ENCODE measurements around the gene GHRH. TPM values are rescaled to one million over a fixed set of nuclear protein-coding genes. Genes with fewer than 3 reads are reported as not detected.
A peak's percentile ranks its signal among the peaks of the same experiment; 100 is the strongest.

GHRH gene, protein sequence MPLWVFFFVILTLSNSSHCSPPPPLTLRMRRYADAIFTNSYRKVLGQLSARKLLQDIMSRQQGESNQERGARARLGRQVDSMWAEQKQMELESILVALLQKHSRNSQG
- not detected for total RNA-seq

DNA sequence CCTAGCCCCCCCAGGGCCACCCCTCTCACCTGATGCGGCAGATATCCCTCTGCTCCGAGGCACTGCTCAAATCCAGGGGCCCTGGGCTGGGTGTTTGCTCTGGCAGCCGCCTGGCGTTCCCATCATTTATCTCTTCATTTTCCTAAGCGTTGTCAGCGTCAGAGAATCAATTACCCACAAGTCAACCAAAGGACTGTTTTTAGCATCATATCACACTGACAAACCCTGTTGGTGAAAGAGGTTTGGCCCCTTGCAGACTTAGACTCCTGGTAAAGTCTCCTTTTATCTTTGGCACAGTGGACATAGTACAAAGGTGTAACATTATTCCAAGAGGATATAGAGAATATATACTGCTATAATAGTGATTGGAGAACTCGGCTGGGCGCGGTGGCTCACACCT lies at the start of gene GHRH:
TSS of gene GHRH (minus strand) at position 101 of the 400 bp plus-strand sequence. CDS start 4,925 bp downstream, outside the sequence.
- Histone ChIP-seq H3K27me3 (no peaks in the 10 kb centered on the region), H3K4me1 (no peaks in the 10 kb centered on the region), H3K36me3 (no peaks in the 10 kb centered on the region), H3K4me3 (no peak within 1 kb of the TSS), H3K27ac (replicated peaks in 1 of 4) (no peak within 1 kb of the TSS), H3K9me3 (no peaks in the 10 kb centered on the region)
- DNase-seq (ENCODE audit: extremely low spot score) = no peak
- intact Hi-C loops (cut with DNase I) = no loop called here
- WGBS = 65% methylated on average over 9 of the region's 9 CpGs
- TF ChIP-seq POLR2AphosphoS5 (IDR thresholded peaks at IDR 0.05) (no peak), POLR2A (IDR thresholded peaks at IDR 0.05; ENCODE audit: low read depth) (no peak), EP300 (IDR thresholded peaks at IDR 0.05) (no peak)
- TF ChIP-seq, protein P1, sequence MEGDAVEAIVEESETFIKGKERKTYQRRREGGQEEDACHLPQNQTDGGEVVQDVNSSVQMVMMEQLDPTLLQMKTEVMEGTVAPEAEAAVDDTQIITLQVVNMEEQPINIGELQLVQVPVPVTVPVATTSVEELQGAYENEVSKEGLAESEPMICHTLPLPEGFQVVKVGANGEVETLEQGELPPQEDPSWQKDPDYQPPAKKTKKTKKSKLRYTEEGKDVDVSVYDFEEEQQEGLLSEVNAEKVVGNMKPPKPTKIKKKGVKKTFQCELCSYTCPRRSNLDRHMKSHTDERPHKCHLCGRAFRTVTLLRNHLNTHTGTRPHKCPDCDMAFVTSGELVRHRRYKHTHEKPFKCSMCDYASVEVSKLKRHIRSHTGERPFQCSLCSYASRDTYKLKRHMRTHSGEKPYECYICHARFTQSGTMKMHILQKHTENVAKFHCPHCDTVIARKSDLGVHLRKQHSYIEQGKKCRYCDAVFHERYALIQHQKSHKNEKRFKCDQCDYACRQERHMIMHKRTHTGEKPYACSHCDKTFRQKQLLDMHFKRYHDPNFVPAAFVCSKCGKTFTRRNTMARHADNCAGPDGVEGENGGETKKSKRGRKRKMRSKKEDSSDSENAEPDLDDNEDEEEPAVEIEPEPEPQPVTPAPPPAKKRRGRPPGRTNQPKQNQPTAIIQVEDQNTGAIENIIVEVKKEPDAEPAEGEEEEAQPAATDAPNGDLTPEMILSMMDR (IDR thresholded peaks at IDR 0.05) = no peak

DNA sequence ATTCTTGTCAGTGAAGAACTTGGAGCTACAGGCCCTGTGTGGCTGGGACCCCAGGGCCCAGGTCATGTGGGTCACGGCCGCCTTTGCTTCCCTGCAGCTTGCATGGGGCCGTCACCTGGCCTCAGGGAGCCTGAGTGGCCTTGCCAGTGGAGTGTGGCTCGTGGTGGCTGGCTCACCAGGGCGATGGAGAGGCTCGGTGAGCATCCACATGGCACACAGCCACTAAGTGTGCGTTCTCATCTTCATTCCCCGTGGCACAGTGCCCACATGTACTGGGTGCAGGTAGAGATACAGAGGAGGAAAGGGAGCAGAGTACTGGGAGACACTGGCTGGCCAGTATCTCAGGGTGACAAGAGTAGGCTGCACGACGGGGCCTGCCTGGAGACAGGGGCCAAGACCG lies 49.3 kb upstream of the GHRH start:
- no peak overlapping the region for H3K27ac ChIP-seq (replicated peaks in 1 of 4)
- H3K36me3 ChIP-seq = peaks cover 4 to 42% (median 27%) of the 10 kb centered on the region in 4 donors
- H3K9me3 ChIP-seq = no peaks in the 10 kb centered on the region
- WGBS = 76% methylated on average over 10 of the region's 11 CpGs
- no peaks in the 10 kb centered on the region for H3K27me3 ChIP-seq
- intact Hi-C loops (cut with DNase I) = no loop called here
- TF ChIP-seq POLR2AphosphoS5 (IDR thresholded peaks at IDR 0.05) = no peak
- no peak for TF ChIP-seq EP300 (IDR thresholded peaks at IDR 0.05)
- no peak for TF ChIP-seq POLR2A (IDR thresholded peaks at IDR 0.05; ENCODE audit: low read depth)
- TF ChIP-seq, protein P1 (IDR thresholded peaks at IDR 0.05) = no peak
- DNase-seq (ENCODE audit: extremely low spot score) = no peak
- H3K4me1 ChIP-seq = peaks cover 33 to 82% (median 61%) of the 10 kb centered on the region in 4 donors
- no peak overlapping the region for H3K4me3 ChIP-seq

DNA sequence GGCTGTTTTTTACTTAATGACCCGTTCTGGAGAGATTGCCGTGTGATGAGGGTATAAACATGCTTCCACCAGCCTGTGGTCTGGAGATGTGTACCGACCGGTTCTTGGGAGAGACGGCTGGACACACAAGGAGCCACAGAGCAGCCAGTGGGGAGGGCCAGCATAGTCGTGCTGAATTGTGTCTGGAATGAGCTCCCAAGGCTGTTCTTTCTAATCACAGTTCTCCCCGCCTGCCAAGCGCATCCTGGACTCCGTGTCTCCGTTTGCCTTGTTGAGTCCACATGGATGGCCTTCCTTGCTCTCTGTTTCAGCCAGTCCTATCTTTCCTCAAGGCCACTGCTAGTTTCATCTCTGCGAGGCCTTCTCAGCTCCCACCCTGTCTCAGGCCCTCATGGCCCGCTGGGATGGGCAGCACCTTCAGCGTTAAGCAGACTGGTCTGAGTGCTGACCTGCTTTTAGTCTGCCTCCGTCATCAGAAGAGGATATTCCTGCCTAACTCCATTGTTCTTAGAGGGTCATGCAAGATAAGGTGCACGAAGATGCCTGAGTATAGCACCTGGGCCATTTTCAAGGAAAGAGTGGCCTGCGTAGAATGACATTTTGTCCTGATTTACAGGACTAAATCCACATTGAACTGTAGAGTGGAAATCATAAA lies 48.4 kb upstream of the GHRH start:
- Histone ChIP-seq H3K4me3 (no peak overlapping the region), H3K4me1 (peaks cover 25 to 80% (median 56%) of the 10 kb centered on the region in 4 donors), H3K36me3 (peaks cover 4 to 43% (median 27%) of the 10 kb centered on the region in 4 donors), H3K9me3 (no peaks in the 10 kb centered on the region), H3K27me3 (no peaks in the 10 kb centered on the region), H3K27ac (replicated peaks in 1 of 4) (peak overlapping the region in 1 of 4 donors; percentile 8)
- TF ChIP-seq POLR2AphosphoS5 (IDR thresholded peaks at IDR 0.05) (no peak), EP300 (IDR thresholded peaks at IDR 0.05) (no peak), POLR2A (IDR thresholded peaks at IDR 0.05; ENCODE audit: low read depth) (no peak)
- TF ChIP-seq, protein P1 (IDR thresholded peaks at IDR 0.05) = no peak
- DNase-seq (ENCODE audit: extremely low spot score) = no peak
- intact Hi-C loops (cut with DNase I) = loop anchor here (5.0 kb wide), 1 partner anchor 32 kb away; no protein-coding TSS in a partner anchor
- 93% methylated on average over 13 of the region's 16 CpGs for WGBS

DNA sequence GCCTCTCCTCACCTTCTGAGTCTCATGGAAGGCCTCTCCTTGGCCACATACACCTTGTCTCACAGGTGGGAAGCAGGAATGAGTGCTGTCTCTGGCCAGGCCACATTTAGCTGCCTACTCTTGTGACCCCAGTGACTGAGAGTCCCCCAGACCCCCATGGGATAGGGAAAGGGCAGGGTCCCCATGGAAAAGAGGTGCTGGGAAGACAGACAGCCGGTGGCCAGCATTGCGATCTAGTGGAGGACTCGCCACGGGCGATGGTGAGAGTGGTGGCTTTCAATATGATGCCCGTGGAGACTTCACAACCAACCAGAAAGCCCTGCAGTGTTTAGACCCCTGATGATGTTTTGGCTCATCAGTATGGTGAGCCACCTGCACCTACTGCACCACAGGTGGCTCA lies 47.7 kb upstream of the GHRH start:
- TF ChIP-seq EP300 (IDR thresholded peaks at IDR 0.05) (no peak), POLR2AphosphoS5 (IDR thresholded peaks at IDR 0.05) (no peak), POLR2A (IDR thresholded peaks at IDR 0.05; ENCODE audit: low read depth) (no peak)
- TF ChIP-seq, protein P1 (IDR thresholded peaks at IDR 0.05) = no peak
- H3K9me3 ChIP-seq = no peaks in the 10 kb centered on the region
- peaks cover 4 to 49% (median 31%) of the 10 kb centered on the region in 4 donors for H3K36me3 ChIP-seq
- intact Hi-C loops (cut with DNase I) = loop anchor here (5.0 kb wide), 1 partner anchor 33 kb away; no protein-coding TSS in a partner anchor
- no peaks in the 10 kb centered on the region for H3K27me3 ChIP-seq
- no peak overlapping the region for H3K27ac ChIP-seq (replicated peaks in 1 of 4)
- H3K4me3 ChIP-seq = no peak overlapping the region
- no peak for DNase-seq (ENCODE audit: extremely low spot score)
- 96% methylated on average over 6 of the region's 6 CpGs for WGBS
- H3K4me1 ChIP-seq = peaks cover 17 to 78% (median 49%) of the 10 kb centered on the region in 4 donors

All from esophagus muscularis mucosa (tissue), 4 donors.